Measurements from ENCODE around the gene NOS1AP.

Gene NOS1AP

DNA sequence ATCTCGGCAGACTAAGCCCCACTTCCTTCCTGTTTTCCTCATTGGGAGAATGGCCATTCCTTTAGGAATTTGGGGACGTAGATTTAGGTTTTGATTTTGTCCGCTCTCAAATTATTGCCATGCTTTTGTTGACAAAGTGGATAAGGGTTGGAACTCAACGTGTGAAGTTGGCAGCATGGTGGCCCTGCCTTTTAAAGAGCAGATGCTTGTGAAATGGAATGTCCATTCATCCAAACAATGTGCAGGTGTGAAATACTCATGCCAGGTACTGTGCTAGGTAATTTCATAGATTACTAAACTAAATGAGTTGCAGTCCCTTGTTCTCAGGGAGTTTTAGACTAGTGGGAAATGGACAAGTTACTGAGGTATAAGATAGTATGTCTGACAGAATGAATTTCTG lies 232.2 kb downstream of the NOS1AP start:
- TF ChIP-seq GLIS3 (CRISPR knock-in tag; IDR thresholded peaks at IDR 0.05) (no peak), ZFP30 (CRISPR knock-in tag; IDR thresholded peaks at IDR 0.05) (no peak), ARNTL (CRISPR knock-in tag; IDR thresholded peaks at IDR 0.05; ENCODE audit: borderline replicate concordance, low read depth) (no peak), BACH2 (CRISPR knock-in tag; IDR thresholded peaks at IDR 0.05; ENCODE audit: borderline replicate concordance) (no peak), TCF4 (CRISPR knock-in tag; IDR thresholded peaks at IDR 0.05; ENCODE audit: borderline replicate concordance) (no peak)
- no peak for ATAC-seq

DNA sequence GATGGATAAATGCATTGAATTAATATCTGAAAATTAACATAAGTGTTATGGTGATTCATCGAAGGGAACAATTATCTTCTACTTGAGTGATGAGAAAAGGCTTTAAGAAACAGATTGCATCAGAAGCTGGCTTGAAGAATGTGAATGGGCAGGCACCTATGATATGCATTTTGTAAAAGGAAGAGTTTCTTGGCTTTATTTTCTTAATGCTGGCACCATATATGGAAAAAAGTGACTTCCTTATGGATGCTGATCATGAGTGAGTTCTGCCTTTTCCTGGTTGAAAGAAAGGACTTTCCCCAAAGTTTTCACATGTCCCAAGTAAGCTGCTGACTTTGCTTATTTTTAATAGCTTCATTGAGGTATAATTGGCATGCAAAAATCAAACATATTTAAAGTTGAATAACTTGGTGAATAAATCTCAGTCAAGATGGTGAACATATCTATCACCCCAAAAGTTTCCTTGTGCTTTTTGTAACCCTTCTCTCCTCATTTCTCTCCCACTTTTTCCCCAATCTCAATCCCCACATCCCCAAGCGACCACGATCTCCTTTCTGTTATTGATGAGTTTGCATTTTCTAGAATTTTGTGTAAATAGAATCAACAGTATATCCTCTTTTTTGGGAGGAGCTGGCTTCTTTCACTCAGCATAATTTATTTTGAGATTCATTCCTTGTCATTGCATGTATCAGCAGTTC lies 233.0 kb downstream of the NOS1AP start:
- no peak for ATAC-seq

DNA sequence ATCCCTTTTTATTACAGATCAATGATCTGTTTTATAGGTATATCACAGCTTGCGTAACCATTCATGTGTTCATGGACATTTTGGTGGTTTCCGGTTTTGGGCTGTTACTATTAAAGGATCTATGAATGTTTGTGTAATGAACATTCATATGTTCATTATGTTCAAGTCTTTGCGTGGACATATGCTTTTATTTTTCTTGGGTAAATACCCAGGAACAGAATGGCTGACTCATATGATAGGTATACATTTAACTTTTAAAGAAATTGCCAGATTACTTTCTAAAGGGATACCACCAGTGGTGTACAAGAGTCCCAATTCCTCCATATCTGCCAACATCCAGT lies 233.5 kb downstream of the NOS1AP start:
- no peak for TF ChIP-seq CSRNP3 (CRISPR knock-in tag; IDR thresholded peaks at IDR 0.05)
- TF ChIP-seq SNAI2 (CRISPR knock-in tag; IDR thresholded peaks at IDR 0.05): no peak
- no peak for TF ChIP-seq BACH2 (CRISPR knock-in tag; IDR thresholded peaks at IDR 0.05; ENCODE audit: borderline replicate concordance)
- no peak for TF ChIP-seq ZFP3 (CRISPR knock-in tag; IDR thresholded peaks at IDR 0.05)
- TF ChIP-seq TOX (CRISPR knock-in tag; IDR thresholded peaks at IDR 0.05; ENCODE audit: borderline replicate concordance): no peak
- TF ChIP-seq TCF4 (CRISPR knock-in tag; IDR thresholded peaks at IDR 0.05; ENCODE audit: borderline replicate concordance): no peak
- no peak for TF ChIP-seq GLIS3 (CRISPR knock-in tag; IDR thresholded peaks at IDR 0.05)
- ATAC-seq: no peak

More for the DNA sequence above, 233.0 kb downstream of the NOS1AP start:
- no peak for TF ChIP-seq ISL1 (CRISPR knock-in tag; IDR thresholded peaks at IDR 0.05)
- no peak for TF ChIP-seq ZNF8 (CRISPR knock-in tag; IDR thresholded peaks at IDR 0.05)
- no peak for TF ChIP-seq CSDC2 (CRISPR knock-in tag; IDR thresholded peaks at IDR 0.05)
- TF ChIP-seq OSR1 (CRISPR knock-in tag; IDR thresholded peaks at IDR 0.05): no peak
- no peak for TF ChIP-seq TCF4 (CRISPR knock-in tag; IDR thresholded peaks at IDR 0.05; ENCODE audit: borderline replicate concordance)
- no peak for TF ChIP-seq GLIS3 (CRISPR knock-in tag; IDR thresholded peaks at IDR 0.05)
- no peak for TF ChIP-seq ZNF565 (CRISPR knock-in tag; conservative IDR thresholded peaks at IDR 0.05; ENCODE audit: low read depth)
- TF ChIP-seq RARB (CRISPR knock-in tag; IDR thresholded peaks at IDR 0.05): no peak
- no peak for TF ChIP-seq ZFP3 (CRISPR knock-in tag; IDR thresholded peaks at IDR 0.05)
- no peak for TF ChIP-seq ZFP30 (CRISPR knock-in tag; IDR thresholded peaks at IDR 0.05)

DNA sequence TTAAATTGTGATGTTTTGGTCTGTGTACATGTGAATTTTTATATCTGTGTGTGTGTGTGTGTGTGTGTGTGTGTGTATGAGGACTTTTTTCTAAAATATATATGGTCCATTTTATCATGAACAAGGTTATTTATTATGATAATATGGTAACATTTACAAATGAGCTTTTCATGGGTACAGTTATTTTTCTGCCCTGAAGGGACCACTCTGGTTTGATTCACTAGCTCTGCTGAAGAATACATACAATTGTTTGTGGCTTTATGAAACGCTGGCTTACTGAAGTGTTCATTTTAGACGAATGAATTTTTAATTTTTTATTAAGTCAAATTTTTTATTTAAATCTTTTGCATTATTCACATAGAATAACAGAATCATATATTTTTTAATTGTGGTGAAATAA lies 235.2 kb downstream of the NOS1AP start:
- TF ChIP-seq GLIS3 (CRISPR knock-in tag; IDR thresholded peaks at IDR 0.05) (no peak), OSR1 (CRISPR knock-in tag; IDR thresholded peaks at IDR 0.05) (no peak), ARNTL (CRISPR knock-in tag; IDR thresholded peaks at IDR 0.05; ENCODE audit: borderline replicate concordance, low read depth) (no peak), CSRNP3 (CRISPR knock-in tag; IDR thresholded peaks at IDR 0.05) (no peak), CREB5 (CRISPR knock-in tag; IDR thresholded peaks at IDR 0.05; ENCODE audit: low read depth) (no peak), TOX (CRISPR knock-in tag; IDR thresholded peaks at IDR 0.05; ENCODE audit: borderline replicate concordance) (no peak), ZNF8 (CRISPR knock-in tag; IDR thresholded peaks at IDR 0.05) (no peak), PPARA (CRISPR knock-in tag; IDR thresholded peaks at IDR 0.05; ENCODE audit: borderline replicate concordance) (no peak), ISL1 (CRISPR knock-in tag; IDR thresholded peaks at IDR 0.05) (no peak), ZNF565 (CRISPR knock-in tag; conservative IDR thresholded peaks at IDR 0.05; ENCODE audit: low read depth) (no peak), SNAI2 (CRISPR knock-in tag; IDR thresholded peaks at IDR 0.05) (no peak)
- TF ChIP-seq, protein P1, sequence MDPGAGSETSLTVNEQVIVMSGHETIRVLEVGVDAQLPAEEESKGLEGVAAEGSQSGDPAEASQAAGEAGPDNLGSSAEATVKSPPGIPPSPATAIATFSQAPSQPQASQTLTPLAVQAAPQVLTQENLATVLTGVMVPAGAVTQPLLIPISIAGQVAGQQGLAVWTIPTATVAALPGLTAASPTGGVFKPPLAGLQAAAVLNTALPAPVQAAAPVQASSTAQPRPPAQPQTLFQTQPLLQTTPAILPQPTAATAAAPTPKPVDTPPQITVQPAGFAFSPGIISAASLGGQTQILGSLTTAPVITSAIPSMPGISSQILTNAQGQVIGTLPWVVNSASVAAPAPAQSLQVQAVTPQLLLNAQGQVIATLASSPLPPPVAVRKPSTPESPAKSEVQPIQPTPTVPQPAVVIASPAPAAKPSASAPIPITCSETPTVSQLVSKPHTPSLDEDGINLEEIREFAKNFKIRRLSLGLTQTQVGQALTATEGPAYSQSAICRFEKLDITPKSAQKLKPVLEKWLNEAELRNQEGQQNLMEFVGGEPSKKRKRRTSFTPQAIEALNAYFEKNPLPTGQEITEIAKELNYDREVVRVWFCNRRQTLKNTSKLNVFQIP (CRISPR knock-in tag; IDR thresholded peaks at IDR 0.05; ENCODE audit: borderline replicate concordance, low read depth): no peak
- no peak for ATAC-seq

- TF ChIP-seq ESRRG (CRISPR knock-in tag; IDR thresholded peaks at IDR 0.05): no peak
- TF ChIP-seq CREB5 (CRISPR knock-in tag; IDR thresholded peaks at IDR 0.05; ENCODE audit: low read depth): no peak
- TF ChIP-seq ZNF70 (CRISPR knock-in tag; IDR thresholded peaks at IDR 0.05): no peak
- no peak for ATAC-seq
Observed at GRCh38 chr1:162305969-162306368, 236.5 kb downstream of the NOS1AP start.

Data from SK-N-SH treated with all-trans-retinoic acid at 6 μM for 48 hours (cell line).